ENCODE data around the gene KRABD2.
A peak's percentile ranks its signal among the peaks of the same experiment; 100 is the strongest.

Gene KRABD2

DNA sequence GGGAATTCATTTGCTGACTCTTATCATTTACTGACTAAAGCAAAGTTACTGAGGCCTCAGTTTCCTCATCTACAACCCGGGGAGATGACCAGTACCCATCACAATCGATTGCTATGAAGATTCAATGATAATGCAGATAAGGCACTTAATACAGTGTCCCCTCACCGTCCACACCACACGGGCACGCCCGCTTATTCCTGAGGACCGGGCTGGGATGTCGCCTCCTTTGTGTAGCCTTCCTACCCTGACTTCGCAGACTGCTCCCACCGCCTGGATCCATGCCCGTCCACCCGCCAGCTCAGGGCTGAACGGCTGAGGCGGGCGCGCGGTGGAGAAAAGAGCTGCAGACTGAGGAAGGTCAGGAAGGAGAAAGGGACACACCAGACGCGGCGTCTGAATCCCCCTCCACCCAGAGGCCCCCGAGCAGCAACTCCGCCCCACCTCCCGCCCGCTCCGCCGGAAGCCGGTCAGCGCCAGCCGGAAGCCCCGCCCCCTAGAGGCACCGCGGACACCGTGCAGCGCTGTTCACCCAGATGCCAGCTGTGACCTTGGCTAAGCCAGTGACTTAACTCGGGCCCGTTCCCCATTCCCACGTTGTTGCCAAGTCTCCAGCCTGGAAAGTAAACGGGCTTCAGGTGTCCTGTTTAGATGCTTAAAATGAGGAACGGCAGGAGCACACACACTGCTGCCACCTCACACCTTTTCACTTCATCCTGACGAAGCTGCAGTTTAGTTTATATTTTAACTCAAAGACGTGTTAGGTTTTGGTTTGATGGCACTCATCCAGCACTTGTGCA, at the start of gene KRABD2:
Gene KRABD2 (minus strand): TSS at position 434 of the 797 bp plus-strand sequence.
- in situ Hi-C loops (cut with MboI; ENCODE audit: low sequenced_read_pairs, unreplicated experiment) = no loop called here
- DNase-seq (ENCODE audit: low spot score) = peak; percentile 97

DNA sequence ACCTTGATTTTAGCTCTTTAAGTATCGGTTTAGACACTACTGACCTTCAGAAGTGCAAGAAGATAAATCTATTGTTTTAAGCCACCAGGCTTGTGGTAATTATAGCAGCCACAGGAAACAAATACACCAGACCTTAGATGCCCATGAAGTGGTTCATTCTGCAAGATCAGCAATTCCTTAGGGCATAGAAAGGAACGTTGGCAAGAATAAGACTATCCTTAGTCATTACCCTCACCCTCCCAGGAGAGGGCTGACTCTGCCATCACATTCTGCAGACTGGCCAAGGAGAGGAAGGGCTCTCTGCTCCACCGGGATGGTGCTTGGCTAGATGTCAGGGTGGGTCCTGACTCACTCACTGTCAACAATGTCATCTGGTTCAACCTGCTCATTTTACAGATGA, 45.1 kb upstream of the KRABD2 start:
- DNase-seq (ENCODE audit: low spot score) = no peak
- TF ChIP-seq, protein P1, sequence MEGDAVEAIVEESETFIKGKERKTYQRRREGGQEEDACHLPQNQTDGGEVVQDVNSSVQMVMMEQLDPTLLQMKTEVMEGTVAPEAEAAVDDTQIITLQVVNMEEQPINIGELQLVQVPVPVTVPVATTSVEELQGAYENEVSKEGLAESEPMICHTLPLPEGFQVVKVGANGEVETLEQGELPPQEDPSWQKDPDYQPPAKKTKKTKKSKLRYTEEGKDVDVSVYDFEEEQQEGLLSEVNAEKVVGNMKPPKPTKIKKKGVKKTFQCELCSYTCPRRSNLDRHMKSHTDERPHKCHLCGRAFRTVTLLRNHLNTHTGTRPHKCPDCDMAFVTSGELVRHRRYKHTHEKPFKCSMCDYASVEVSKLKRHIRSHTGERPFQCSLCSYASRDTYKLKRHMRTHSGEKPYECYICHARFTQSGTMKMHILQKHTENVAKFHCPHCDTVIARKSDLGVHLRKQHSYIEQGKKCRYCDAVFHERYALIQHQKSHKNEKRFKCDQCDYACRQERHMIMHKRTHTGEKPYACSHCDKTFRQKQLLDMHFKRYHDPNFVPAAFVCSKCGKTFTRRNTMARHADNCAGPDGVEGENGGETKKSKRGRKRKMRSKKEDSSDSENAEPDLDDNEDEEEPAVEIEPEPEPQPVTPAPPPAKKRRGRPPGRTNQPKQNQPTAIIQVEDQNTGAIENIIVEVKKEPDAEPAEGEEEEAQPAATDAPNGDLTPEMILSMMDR (IDR thresholded peaks at IDR 0.05; ENCODE audit: borderline replicate concordance, control extremely low read depth, extremely low read depth, insufficient read depth, missing control alignments) = no peak
- in situ Hi-C loops (cut with MboI; ENCODE audit: low sequenced_read_pairs, unreplicated experiment) = loop anchor here (25.0 kb wide), 1 partner anchor 566 kb away; no protein-coding TSS in a partner anchor

More for the DNA sequence above, at the start of gene KRABD2:
- TF ChIP-seq, protein P1 (IDR thresholded peaks at IDR 0.05; ENCODE audit: borderline replicate concordance, control extremely low read depth, extremely low read depth, insufficient read depth, missing control alignments) = peak; percentile 76

DNA sequence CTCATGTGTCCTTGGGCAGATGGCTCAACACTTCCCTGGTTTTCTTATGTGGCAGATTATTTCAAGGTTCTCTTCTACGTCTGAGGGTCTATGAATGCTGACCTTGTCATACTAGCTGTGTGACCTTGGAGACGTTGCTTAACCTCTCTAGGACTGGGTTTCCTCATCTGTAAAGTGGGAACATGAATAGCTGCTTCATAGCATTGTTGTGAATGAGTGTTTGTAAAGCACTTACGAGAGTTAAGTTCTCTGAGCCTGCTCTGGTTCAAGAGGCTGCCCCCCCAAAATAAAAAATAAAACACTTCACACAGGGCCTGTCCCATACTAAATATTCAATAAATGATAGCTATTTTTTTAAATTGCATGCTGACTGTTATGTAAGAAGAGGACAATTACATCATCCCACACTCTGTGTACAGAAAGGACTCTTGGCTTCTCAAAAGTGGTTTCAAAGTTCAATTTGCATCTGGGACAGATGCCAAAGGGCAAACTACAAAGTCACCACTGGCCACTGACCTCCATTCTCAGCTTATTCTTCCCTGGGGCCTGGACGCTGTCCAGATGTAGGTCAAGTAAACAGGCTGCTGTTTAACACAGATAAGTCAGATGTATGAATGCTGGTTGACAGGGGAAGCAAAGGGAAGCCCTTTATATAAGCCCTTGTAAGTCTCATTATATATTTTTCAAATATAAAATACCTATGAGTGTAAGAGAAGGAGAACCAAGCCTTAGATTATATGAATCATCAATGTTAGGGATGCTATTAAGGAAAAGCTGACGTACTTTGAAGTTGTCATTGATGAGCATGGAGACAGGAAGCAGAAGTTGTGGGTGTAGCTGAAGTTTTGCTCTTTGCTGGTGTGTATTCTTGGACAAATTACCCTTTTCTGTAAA, 43.8 kb upstream of the KRABD2 start:
- in situ Hi-C loops (cut with MboI; ENCODE audit: low sequenced_read_pairs, unreplicated experiment) = loop anchor here (25.0 kb wide), 1 partner anchor 567 kb away; no protein-coding TSS in a partner anchor
- DNase-seq (ENCODE audit: low spot score) = no peak
- TF ChIP-seq, protein P1 (IDR thresholded peaks at IDR 0.05; ENCODE audit: borderline replicate concordance, control extremely low read depth, extremely low read depth, insufficient read depth, missing control alignments) = no peak

DNA sequence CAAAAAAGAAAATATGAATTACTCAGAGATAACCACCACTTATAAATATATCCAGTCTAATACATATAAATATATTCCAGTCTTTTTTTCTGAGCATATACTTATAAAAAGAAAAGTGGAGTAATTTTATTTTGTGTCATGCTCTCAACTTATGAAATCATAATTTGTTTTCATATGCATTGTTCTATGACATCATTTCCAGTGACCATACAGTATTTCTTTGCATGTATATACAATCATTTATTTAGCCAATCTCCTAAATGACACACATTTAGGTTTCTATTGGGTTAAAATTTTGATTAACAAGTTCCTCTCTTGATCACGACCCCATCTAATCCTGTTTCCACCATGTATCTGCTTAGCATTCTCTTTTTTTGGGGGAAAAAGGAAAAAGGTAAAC, 42.8 kb upstream of the KRABD2 start:
- TF ChIP-seq, protein P1 (IDR thresholded peaks at IDR 0.05; ENCODE audit: borderline replicate concordance, control extremely low read depth, extremely low read depth, insufficient read depth, missing control alignments) = no peak
- in situ Hi-C loops (cut with MboI; ENCODE audit: low sequenced_read_pairs, unreplicated experiment) = loop anchor here (10.0 to 25.0 kb wide), 2 partner anchors 325 to 568 kb away; partner anchors contain the start of gene CCDC42
- no peak for DNase-seq (ENCODE audit: low spot score)

DNA sequence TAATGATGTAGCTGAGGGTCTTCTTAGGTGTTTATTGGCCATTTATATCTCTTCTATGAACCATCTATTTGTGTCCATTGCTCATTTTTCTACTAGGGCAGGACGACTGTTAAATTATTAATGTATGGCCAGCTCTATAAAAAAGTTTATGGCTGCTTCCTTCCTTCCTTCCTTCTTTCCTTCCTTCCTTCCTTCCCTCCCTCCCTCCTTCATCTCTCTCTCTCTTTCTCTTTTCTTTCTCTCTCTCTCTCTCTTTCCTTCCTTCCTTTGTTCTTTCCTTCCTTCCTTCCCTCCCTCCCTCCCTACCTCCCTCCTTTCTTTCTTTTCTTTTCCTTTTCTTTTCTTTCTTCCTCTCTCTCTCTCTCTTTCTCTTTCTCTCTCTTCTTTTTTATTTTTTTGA, 42.0 kb upstream of the KRABD2 start:
- in situ Hi-C loops (cut with MboI; ENCODE audit: low sequenced_read_pairs, unreplicated experiment) = loop anchor here (10.0 to 25.0 kb wide), 2 partner anchors 326 to 569 kb away; partner anchors contain the start of gene CCDC42
- no peak for DNase-seq (ENCODE audit: low spot score)
- TF ChIP-seq, protein P1 (IDR thresholded peaks at IDR 0.05; ENCODE audit: borderline replicate concordance, control extremely low read depth, extremely low read depth, insufficient read depth, missing control alignments) = no peak

DNA sequence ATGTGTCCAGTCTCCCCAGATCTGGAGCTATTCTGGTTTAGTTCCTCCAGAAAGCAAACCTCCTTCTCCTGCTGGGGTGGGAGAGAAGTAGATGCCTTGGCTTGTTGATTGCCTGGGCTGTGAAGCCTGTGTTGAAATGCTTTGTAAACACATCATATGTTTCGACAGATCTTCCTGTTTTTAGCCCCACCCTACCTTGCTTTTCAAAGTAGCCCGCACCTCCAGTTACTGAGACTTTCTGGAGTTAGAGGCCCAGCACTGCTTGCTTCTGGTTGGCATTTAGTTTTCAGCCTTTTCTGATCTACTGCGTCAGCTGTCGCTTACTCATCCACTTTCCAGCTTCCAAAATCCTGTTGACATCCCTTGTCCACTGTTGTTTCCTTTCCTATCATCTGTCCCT, 41.3 kb upstream of the KRABD2 start:
- in situ Hi-C loops (cut with MboI; ENCODE audit: low sequenced_read_pairs, unreplicated experiment) = loop anchor here (10.0 to 25.0 kb wide), 2 partner anchors 327 to 569 kb away; partner anchors contain the start of gene CCDC42
- TF ChIP-seq, protein P1 (IDR thresholded peaks at IDR 0.05; ENCODE audit: borderline replicate concordance, control extremely low read depth, extremely low read depth, insufficient read depth, missing control alignments) = no peak
- DNase-seq (ENCODE audit: low spot score) = no peak

All from GM13976 (cell line).